ENCODE data around the gene BIRC6. TPM values are rescaled to one million over a fixed set of nuclear protein-coding genes. Genes with fewer than 3 reads are reported as not detected.

Gene BIRC6
- total RNA-seq, 6 experiments from 2014 or later: 43.1 to 63.5 (median 47.2) TPM

GRCh38 chr2:32386739-32387138, 29.9 kb downstream of the BIRC6 start:
- no peak for DNase-seq
- WGBS (ENCODE audit: insufficient coverage, low coverage, low lambda C conversion rate, missing lambda C conversion rate): 100% methylated on average over 2 of the region's 2 CpGs
- peaks cover 0 to 17% (median 3%) of the 10 kb centered on the region in 4 donors for H3K36me3 ChIP-seq
- ATAC-seq: no peak
- TF ChIP-seq POLR2A (IDR thresholded peaks at IDR 0.05): no peak
- no peaks in the 10 kb centered on the region for H3K9me3 ChIP-seq
- H3K27me3 ChIP-seq: no peaks in the 10 kb centered on the region
- no peak overlapping the region for H3K27ac ChIP-seq
- intact Hi-C loops (cut with DNase I): no loop called here
- no peak overlapping the region for H3K4me3 ChIP-seq
- peaks cover 0 to 11% (median 0%) of the 10 kb centered on the region in 4 donors for H3K4me1 ChIP-seq

- intact Hi-C loops (cut with DNase I): no loop called here
- no peaks in the 10 kb centered on the region for H3K9me3 ChIP-seq
- WGBS (ENCODE audit: insufficient coverage, low coverage, low lambda C conversion rate, missing lambda C conversion rate): 100% methylated on average over 5 of the region's 5 CpGs
- no peak overlapping the region for H3K27ac ChIP-seq
- H3K36me3 ChIP-seq: peaks cover 0 to 32% (median 9%) of the 10 kb centered on the region in 4 donors
- H3K4me1 ChIP-seq: peaks cover 0 to 5% (median 0%) of the 10 kb centered on the region in 4 donors
- H3K4me3 ChIP-seq: no peak overlapping the region
- TF ChIP-seq POLR2A (IDR thresholded peaks at IDR 0.05) (no peak), CTCF (IDR thresholded peaks at IDR 0.05) (no peak)
- ATAC-seq (no peak), DNase-seq (no peak)
- H3K27me3 ChIP-seq: no peaks in the 10 kb centered on the region
Measured at GRCh38 chr2:32399221-32399620, 42.4 kb downstream of the BIRC6 start.

GRCh38 chr2:32402091-32402490, 45.3 kb downstream of the BIRC6 start:
- intact Hi-C loops (cut with DNase I): no loop called here
- H3K27me3 ChIP-seq: no peaks in the 10 kb centered on the region
- H3K9me3 ChIP-seq: no peaks in the 10 kb centered on the region
- no peak overlapping the region for H3K27ac ChIP-seq
- no peak for TF ChIP-seq POLR2A (IDR thresholded peaks at IDR 0.05)
- no peak for TF ChIP-seq CTCF (IDR thresholded peaks at IDR 0.05)
- peaks cover 0 to 18% (median 7%) of the 10 kb centered on the region in 4 donors for H3K36me3 ChIP-seq
- DNase-seq (no peak), ATAC-seq (no peak)
- peaks cover 0 to 5% (median 0%) of the 10 kb centered on the region in 4 donors for H3K4me1 ChIP-seq
- H3K4me3 ChIP-seq: no peak overlapping the region

- TF ChIP-seq CTCF (IDR thresholded peaks at IDR 0.05) (no peak), POLR2A (IDR thresholded peaks at IDR 0.05) (no peak)
- intact Hi-C loops (cut with DNase I): no loop called here
- Histone ChIP-seq H3K9me3 (no peaks in the 10 kb centered on the region), H3K4me1 (peaks cover 0 to 5% (median 0%) of the 10 kb centered on the region in 4 donors), H3K27ac (no peak overlapping the region), H3K4me3 (no peak overlapping the region), H3K27me3 (no peaks in the 10 kb centered on the region), H3K36me3 (peaks cover 0 to 26% (median 13%) of the 10 kb centered on the region in 4 donors)
- ATAC-seq: peak in 3 of 4 donors; percentile 27 to 48 (median 29)
- peak in 2 of 3 donors; percentile 28 to 56 for DNase-seq
- WGBS (ENCODE audit: insufficient coverage, low coverage, low lambda C conversion rate, missing lambda C conversion rate): 26% methylated on average over 3 of the region's 5 CpGs
Measured at GRCh38 chr2:32403782-32404181, 47.0 kb downstream of the BIRC6 start.

- Histone ChIP-seq H3K4me1 (peaks cover 0 to 5% (median 0%) of the 10 kb centered on the region in 4 donors), H3K4me3 (no peak overlapping the region), H3K27me3 (no peaks in the 10 kb centered on the region), H3K36me3 (peaks cover 0 to 26% (median 13%) of the 10 kb centered on the region in 4 donors), H3K27ac (no peak overlapping the region), H3K9me3 (no peaks in the 10 kb centered on the region)
- no peak for TF ChIP-seq POLR2A (IDR thresholded peaks at IDR 0.05)
- TF ChIP-seq CTCF (IDR thresholded peaks at IDR 0.05): no peak
- ATAC-seq (no peak), DNase-seq (no peak)
- intact Hi-C loops (cut with DNase I): no loop called here
- WGBS (ENCODE audit: insufficient coverage, low coverage, low lambda C conversion rate, missing lambda C conversion rate): 94% methylated on average over 3 of the region's 3 CpGs
Measured at GRCh38 chr2:32404691-32405090, 47.9 kb downstream of the BIRC6 start.
